Naive thymus-derived CD4-positive, alpha-beta T cell (primary cell): ENCODE results near the gene NCKAP1. TPM values are rescaled to one million over a fixed set of nuclear protein-coding genes. Genes with fewer than 3 reads are reported as not detected.

Source experiments
- ATAC-seq: fragments of 150-1000 bp; cut with Tn5 transposase; 2 replicates; pipeline ENCODE4 v1.10.0; 2021; ENCODE audit warnings: mild to moderate bottlenecking, moderate library complexity
- CTCF ChIA-PET: fragments of 350-600 bp; sonication (Branson Sonifier 250); formaldehyde crosslinking; loops from one replicate; lab custom pipeline; 2021; ENCODE audit warnings: antibody characterized with exemption; lab: Charles Lee
- POLR2A ChIA-PET: fragments of 350-600 bp; sonication (Branson Sonifier 250); formaldehyde crosslinking; loops from one replicate; lab custom pipeline; 2021; ENCODE audit warnings: antibody characterized with exemption, inconsistent platforms; lab: Charles Lee
- DNase-seq, 9 donors: peaks; one replicate each; pipeline versions ENCODE4 v3.0.0 to v3.0.0-alpha.2; 2020 to 2022; ENCODE audit warnings: mixed read lengths in 1 of 9
- H3K27ac ChIP-seq: one replicate; pipeline ENCODE4 v1.7.0; 2013; ENCODE audit warnings: mild to moderate bottlenecking, low read depth, low read length, moderate library complexity
- H3K27me3 ChIP-seq, 2 donors: one replicate each; pipeline ENCODE4 v1.7.0; 2013; ENCODE audit warnings: low read length in 2 of 2, mild to moderate bottlenecking in 2 of 2, moderate library complexity in 2 of 2; ENCODE audit not compliant: control insufficient read depth in 2 of 2, insufficient read depth in 2 of 2
- H3K36me3 ChIP-seq, 3 experiments: 1 replicate in 2 of 3; 2 replicates in 1 of 3; pipeline ENCODE4 v1.7.0; 2013; ENCODE audit warnings: low read length in 3 of 3, mild to moderate bottlenecking in 3 of 3, moderate library complexity in 1 of 3; ENCODE audit not compliant: insufficient read depth in 3 of 3, control insufficient read depth in 2 of 3
- H3K4me1 ChIP-seq, 2 donors: one replicate each; pipeline ENCODE4 v1.7.0; 2013; ENCODE audit warnings: low read length in 2 of 2, mild to moderate bottlenecking in 2 of 2, moderate library complexity in 1 of 2; ENCODE audit not compliant: control insufficient read depth in 2 of 2, insufficient read depth in 2 of 2
- H3K4me3 ChIP-seq: 2 replicates; pipeline ENCODE4 v1.7.0; 2013; ENCODE audit warnings: mild to moderate bottlenecking, low read length
- H3K9me3 ChIP-seq, 3 experiments: 1 replicate in 2 of 3; 2 replicates in 1 of 3; pipeline ENCODE4 v1.7.0; 2013; ENCODE audit warnings: low read length in 3 of 3; ENCODE audit not compliant: control insufficient read depth in 2 of 3
- H3K27ac Mint-ChIP-seq, 9 donors: one replicate each; pipeline ENCODE4 v1.8.0; 2020 to 2022; ENCODE audit warnings: mixed read lengths in 9 of 9, mild to moderate bottlenecking in 8 of 9, moderate library complexity in 5 of 9, inconsistent platforms in 2 of 9
- H3K27me3 Mint-ChIP-seq, 5 donors: one replicate each; pipeline ENCODE4 v1.8.0; 2021 to 2022; ENCODE audit warnings: mixed read lengths in 5 of 5, mild to moderate bottlenecking in 1 of 5
- H3K36me3 Mint-ChIP-seq, 5 donors: one replicate each; pipeline ENCODE4 v1.8.0; 2020 to 2022; ENCODE audit warnings: mixed read lengths in 5 of 5, mild to moderate bottlenecking in 3 of 5, inconsistent platforms in 1 of 5
- H3K4me1 Mint-ChIP-seq, 7 donors: one replicate each; pipeline ENCODE4 v1.8.0; 2020 to 2022; ENCODE audit warnings: mixed read lengths in 7 of 7, mild to moderate bottlenecking in 3 of 7, inconsistent platforms in 1 of 7
- H3K4me3 Mint-ChIP-seq, 10 donors: one replicate each; pipeline ENCODE4 v1.8.0; 2020 to 2022; ENCODE audit warnings: mild to moderate bottlenecking in 10 of 10, mixed read lengths in 10 of 10, moderate library complexity in 6 of 10, inconsistent platforms in 2 of 10
- H3K9me3 Mint-ChIP-seq, 11 donors: one replicate each; pipeline ENCODE4 v1.8.0; 2020 to 2022; ENCODE audit warnings: mixed read lengths in 11 of 11, mild to moderate bottlenecking in 4 of 11, inconsistent platforms in 1 of 11, moderate library complexity in 1 of 11
- intact Hi-C, 2 donors: fragments of 100-400 bp; cut with micrococcal nuclease; formaldehyde crosslinking; loops; one replicate each; pipeline ENCODE4 v1.15.1; 2023
- polyA plus RNA-seq, 2 donors: library from polyadenylated mRNA; unstranded; fragments of 300-500 nt; fragmentation: Illumina TruSeq; gene quantifications; one replicate each; pipeline ENCODE4 v1.2.3, GENCODE V29; 2021
- total RNA-seq, 6 experiments: library from RNA in 5 of 6; stranded (reverse) in 5 of 6; gene quantifications; 1 replicate in 5 of 6; 2 replicates in 1 of 6; pipeline ENCODE4 v1.2.3 and lab custom pipeline; 2021 to 2026

NCKAP1 gene
- total and polyA plus RNA-seq, 7 experiments from 2014 or later, result 0.31 to 4.1 (median 2.6) TPM

DNA sequence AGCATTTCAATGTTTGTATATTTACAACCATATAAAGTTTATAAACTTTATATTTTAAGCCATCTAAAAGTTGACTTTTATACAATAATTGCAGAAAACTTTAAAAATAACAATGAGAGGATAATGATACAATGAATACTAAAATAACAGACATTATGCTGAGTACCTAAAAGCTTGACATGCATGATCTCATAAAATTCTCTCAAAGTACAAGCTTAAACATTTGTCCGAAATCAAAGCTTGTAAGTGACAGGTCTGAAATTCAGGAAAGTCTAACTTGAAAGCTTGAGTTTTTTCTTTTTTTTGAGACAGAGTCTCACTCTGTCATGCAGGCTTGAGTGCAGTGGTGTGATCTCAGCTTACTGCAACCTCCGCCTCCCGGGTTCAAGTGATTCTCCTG, 87.7 kb downstream of the NCKAP1 start:
- H3K36me3 Mint-ChIP-seq, result peaks cover 0 to 17% (median 12%) of the 10 kb centered on the region in 5 donors
- POLR2A ChIA-PET, result no interaction called here
- no peaks in the 10 kb centered on the region for H3K27me3 ChIP-seq
- no peak overlapping the region for H3K27ac Mint-ChIP-seq
- no peaks in the 10 kb centered on the region for H3K27me3 Mint-ChIP-seq
- H3K4me3 Mint-ChIP-seq, result no peak overlapping the region
- CTCF ChIA-PET, result interaction anchor here (1.2 to 1.9 kb wide), 2 partner anchors 21 to 29 kb away, joined by 3 to 5 read pairs; no protein-coding TSS in a partner anchor
- no peak for ATAC-seq
- peaks cover 0 to 55% (median 0%) of the 10 kb centered on the region in 7 donors for H3K4me1 Mint-ChIP-seq
- no peaks in the 10 kb centered on the region for H3K9me3 ChIP-seq
- H3K27ac ChIP-seq, result no peak overlapping the region
- DNase-seq, result no peak
- no peaks in the 10 kb centered on the region for H3K36me3 ChIP-seq
- H3K4me3 ChIP-seq, result no peak overlapping the region
- H3K4me1 ChIP-seq, result no peaks in the 10 kb centered on the region
- H3K9me3 Mint-ChIP-seq, result peaks cover 0 to 2% (median 0%) of the 10 kb centered on the region in 11 donors
- intact Hi-C loops, result no loop called here

DNA sequence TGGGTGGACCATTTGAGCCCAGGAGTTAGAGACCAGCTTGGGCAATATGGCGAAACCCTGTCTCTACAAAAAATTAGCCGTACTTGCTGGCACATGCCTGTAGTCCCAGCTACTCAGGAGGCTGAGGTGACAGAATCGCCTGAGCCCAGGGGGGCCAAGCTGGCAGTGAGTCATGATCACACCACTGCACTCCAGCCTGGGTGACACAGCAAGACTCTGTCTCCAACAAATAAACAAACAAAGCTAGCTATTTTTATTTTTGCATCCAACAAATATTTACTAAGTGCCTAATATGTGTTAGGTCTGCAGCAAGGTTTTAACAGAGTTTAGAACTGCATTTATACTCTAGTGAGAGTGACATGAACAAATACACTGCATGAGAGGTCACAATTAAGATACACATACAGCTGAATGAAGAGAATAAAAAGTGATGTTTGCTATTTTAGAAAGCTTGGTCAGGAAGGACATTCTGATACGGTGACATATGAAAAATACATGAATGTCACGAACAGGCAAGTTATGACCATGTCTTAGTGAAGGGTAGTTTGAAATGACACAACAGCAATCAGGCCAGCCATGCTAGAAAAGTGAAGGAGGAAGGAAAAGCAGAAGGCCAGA, 88.6 kb downstream of the NCKAP1 start:
- CTCF ChIA-PET, result interaction anchor here (1.9 kb wide), 1 partner anchor 30 kb away, joined by 5 read pairs; no protein-coding TSS in a partner anchor
- POLR2A ChIA-PET, result no interaction called here

DNA sequence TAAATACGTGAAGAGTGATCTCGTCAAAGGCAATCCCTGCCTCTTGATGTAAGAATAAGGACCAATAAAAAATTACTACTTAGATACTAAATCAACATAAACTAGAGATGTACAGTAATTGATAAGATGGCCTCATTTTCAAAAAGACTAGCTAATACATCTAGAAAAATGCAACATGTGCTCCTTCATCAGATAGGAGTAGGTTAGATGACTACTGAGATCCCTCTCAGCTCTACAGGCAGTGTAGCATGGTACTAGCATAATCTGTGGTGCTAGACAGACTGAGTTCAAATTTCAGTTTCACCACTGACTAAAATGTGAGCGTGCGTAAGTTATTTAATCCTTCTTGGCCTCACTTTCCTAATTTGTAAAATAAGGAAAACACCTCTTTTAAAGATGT, 89.2 kb downstream of the NCKAP1 start:
- POLR2A ChIA-PET, result no interaction called here
- Mint-ChIP-seq H3K27me3 (no peaks in the 10 kb centered on the region), H3K4me1 (peaks cover 0 to 48% (median 0%) of the 10 kb centered on the region in 7 donors), H3K27ac (no peak overlapping the region), H3K4me3 (no peak overlapping the region), H3K36me3 (peaks cover 0 to 16% (median 13%) of the 10 kb centered on the region in 5 donors), H3K9me3 (peaks cover 0 to 2% (median 0%) of the 10 kb centered on the region in 11 donors)
- no peaks in the 10 kb centered on the region for H3K4me1 ChIP-seq
- no peaks in the 10 kb centered on the region for H3K36me3 ChIP-seq
- intact Hi-C loops, result no loop called here
- no peak overlapping the region for H3K4me3 ChIP-seq
- DNase-seq (no peak), ATAC-seq (no peak)
- no peak overlapping the region for H3K27ac ChIP-seq
- H3K9me3 ChIP-seq, result no peaks in the 10 kb centered on the region
- H3K27me3 ChIP-seq, result no peaks in the 10 kb centered on the region
- CTCF ChIA-PET, result interaction anchor here (1.9 kb wide), 1 partner anchor 31 kb away, joined by 5 read pairs; no protein-coding TSS in a partner anchor

More for the DNA sequence above, 88.6 kb downstream of the NCKAP1 start:
- H3K27ac Mint-ChIP-seq, result no peak overlapping the region
- Histone ChIP-seq H3K27me3 (no peaks in the 10 kb centered on the region), H3K27ac (no peak overlapping the region), H3K36me3 (no peaks in the 10 kb centered on the region), H3K9me3 (no peaks in the 10 kb centered on the region), H3K4me1 (no peaks in the 10 kb centered on the region), H3K4me3 (no peak overlapping the region)
- no peak for ATAC-seq
- no peak overlapping the region for H3K4me3 Mint-ChIP-seq
- peaks cover 0 to 51% (median 0%) of the 10 kb centered on the region in 7 donors for H3K4me1 Mint-ChIP-seq
- H3K9me3 Mint-ChIP-seq, result peaks cover 0 to 2% (median 0%) of the 10 kb centered on the region in 11 donors
- H3K27me3 Mint-ChIP-seq, result no peaks in the 10 kb centered on the region
- DNase-seq, result no peak
- intact Hi-C loops, result no loop called here
- peaks cover 0 to 16% (median 13%) of the 10 kb centered on the region in 5 donors for H3K36me3 Mint-ChIP-seq

DNA sequence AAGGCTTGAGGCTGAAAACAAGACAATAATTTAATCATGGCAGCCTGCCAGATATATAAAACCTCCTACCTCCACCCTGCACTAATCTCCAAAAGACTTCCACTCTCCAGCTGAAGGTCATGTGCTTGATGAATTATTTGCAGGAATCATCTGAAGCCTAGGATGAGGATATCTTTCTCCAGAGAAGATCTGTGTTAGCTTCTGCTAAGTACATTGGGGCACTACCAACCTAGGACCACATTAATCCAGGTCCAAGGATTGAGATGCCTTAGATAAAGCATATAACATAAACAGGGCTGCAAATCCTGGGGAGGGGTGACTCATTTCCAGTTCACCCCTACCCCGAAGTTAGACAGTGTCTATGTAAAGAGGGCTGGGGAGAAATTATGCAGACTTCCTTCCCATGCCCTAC, 91.3 kb downstream of the NCKAP1 start:
- Mint-ChIP-seq H3K27me3 (no peaks in the 10 kb centered on the region), H3K4me3 (no peak overlapping the region), H3K4me1 (peaks cover 0 to 33% (median 0%) of the 10 kb centered on the region in 7 donors), H3K36me3 (peaks cover 0 to 18% (median 9%) of the 10 kb centered on the region in 5 donors), H3K9me3 (peaks cover 0 to 2% (median 0%) of the 10 kb centered on the region in 11 donors), H3K27ac (no peak overlapping the region)
- Histone ChIP-seq H3K27ac (no peak overlapping the region), H3K27me3 (no peaks in the 10 kb centered on the region), H3K9me3 (no peaks in the 10 kb centered on the region), H3K4me1 (no peaks in the 10 kb centered on the region), H3K4me3 (no peak overlapping the region), H3K36me3 (no peaks in the 10 kb centered on the region)
- ATAC-seq (no peak), DNase-seq (no peak)
- intact Hi-C loops, result no loop called here
- ChIA-PET CTCF (no interaction called here), POLR2A (no interaction called here)

DNA sequence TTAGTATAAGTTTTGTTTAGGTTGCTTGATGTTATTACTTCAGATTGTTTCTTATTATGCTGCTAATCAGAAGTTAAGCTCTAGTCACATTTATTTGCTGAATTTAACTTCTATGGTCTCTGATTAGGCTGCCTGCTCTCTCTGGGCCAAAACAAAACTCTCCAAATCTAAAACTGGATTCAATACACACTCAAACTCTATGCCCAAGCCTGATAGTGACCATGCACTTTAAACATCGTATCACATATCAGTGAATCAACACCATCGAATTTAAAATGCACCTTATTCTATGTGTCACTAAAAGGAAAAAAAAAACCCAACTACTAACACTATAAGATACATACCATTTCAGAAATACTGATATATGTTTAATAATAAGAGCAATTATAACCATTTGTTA, 94.9 kb downstream of the NCKAP1 start:
- H3K9me3 Mint-ChIP-seq, result peaks cover 0 to 2% (median 0%) of the 10 kb centered on the region in 11 donors
- Histone ChIP-seq H3K36me3 (no peaks in the 10 kb centered on the region), H3K27ac (no peak overlapping the region), H3K9me3 (no peaks in the 10 kb centered on the region), H3K4me3 (no peak overlapping the region), H3K27me3 (no peaks in the 10 kb centered on the region), H3K4me1 (no peaks in the 10 kb centered on the region)
- ATAC-seq, result no peak
- peaks cover 0 to 28% (median 14%) of the 10 kb centered on the region in 5 donors for H3K36me3 Mint-ChIP-seq
- ChIA-PET CTCF (interaction anchor here (0.7 kb wide), 1 partner anchor 187 kb away, joined by 3 read pairs; no protein-coding TSS in a partner anchor), POLR2A (no interaction called here)
- DNase-seq, result no peak
- intact Hi-C loops, result no loop called here
- no peaks in the 10 kb centered on the region for H3K27me3 Mint-ChIP-seq
- H3K27ac Mint-ChIP-seq, result no peak overlapping the region
- no peak overlapping the region for H3K4me3 Mint-ChIP-seq
- H3K4me1 Mint-ChIP-seq, result peaks cover 0 to 11% (median 0%) of the 10 kb centered on the region in 7 donors

DNA sequence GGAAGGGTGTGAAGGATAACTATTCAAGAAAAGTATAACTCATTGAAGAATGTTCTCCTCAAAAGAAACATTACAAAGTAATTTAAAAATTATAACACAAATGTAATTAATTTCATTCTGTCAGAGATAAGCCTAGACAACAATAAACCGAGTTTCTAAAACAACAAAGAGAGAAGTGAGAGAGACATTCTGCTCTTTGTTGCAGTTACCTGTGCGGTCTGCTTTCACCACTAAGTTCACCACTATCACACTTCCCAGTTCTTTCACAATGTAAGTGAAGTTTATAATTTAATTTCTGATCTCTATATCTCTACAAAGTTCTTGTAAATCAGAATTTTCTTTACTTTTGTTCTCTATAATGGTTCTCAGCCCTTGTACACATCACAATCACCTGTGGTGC, 95.5 kb downstream of the NCKAP1 start:
- POLR2A ChIA-PET, result no interaction called here
- CTCF ChIA-PET, result interaction anchor here (0.6 kb wide), 1 partner anchor 263 kb away, joined by 3 read pairs; no protein-coding TSS in a partner anchor
- Mint-ChIP-seq H3K4me1 (peaks cover 0 to 11% (median 0%) of the 10 kb centered on the region in 7 donors), H3K27me3 (no peaks in the 10 kb centered on the region), H3K27ac (no peak overlapping the region), H3K4me3 (no peak overlapping the region), H3K36me3 (peaks cover 0 to 34% (median 19%) of the 10 kb centered on the region in 5 donors), H3K9me3 (peaks cover 0 to 2% (median 0%) of the 10 kb centered on the region in 11 donors)
- DNase-seq (no peak), ATAC-seq (no peak)
- H3K27me3 ChIP-seq, result no peaks in the 10 kb centered on the region
- no peaks in the 10 kb centered on the region for H3K36me3 ChIP-seq
- no peaks in the 10 kb centered on the region for H3K9me3 ChIP-seq
- intact Hi-C loops, result no loop called here
- H3K4me1 ChIP-seq, result no peaks in the 10 kb centered on the region
- H3K27ac ChIP-seq, result no peak overlapping the region
- no peak overlapping the region for H3K4me3 ChIP-seq
